Amygdala (tissue), 56 donors: Measurements from ENCODE around the gene NELL1.

Experiments
- DNase-seq, 56 donors: peaks; one replicate each; lab custom pipeline; 2025; lab: John Stamatoyannopoulos, UW

The NELL1 gene

GRCh38 chr11:21529187-21529586, 859.8 kb downstream of the NELL1 start:
- DNase-seq, result no peak

- DNase-seq, result no peak
These were observed 864.9 kb downstream of the NELL1 start for GRCh38 chr11:21534288-21534687.

- DNase-seq, result no peak
These were observed 868.6 kb downstream of the NELL1 start for GRCh38 chr11:21537980-21538379.

- DNase-seq, result no peak
These were observed 871.9 kb downstream of the NELL1 start for GRCh38 chr11:21541187-21541751.

- DNase-seq, result no peak
These were observed 874.5 kb downstream of the NELL1 start for GRCh38 chr11:21543901-21544300.

GRCh38 chr11:21545699-21546098, 876.3 kb downstream of the NELL1 start:
- no peak for DNase-seq

GRCh38 chr11:21546703-21547102, 877.3 kb downstream of the NELL1 start:
- DNase-seq, result no peak

- DNase-seq, result no peak
These were observed 883.5 kb downstream of the NELL1 start for GRCh38 chr11:21552911-21553310.

GRCh38 chr11:21553795-21554194, 884.4 kb downstream of the NELL1 start:
- no peak for DNase-seq

- no peak for DNase-seq
These were observed 884.9 kb downstream of the NELL1 start for GRCh38 chr11:21554284-21554683.

GRCh38 chr11:21556926-21557325, 887.5 kb downstream of the NELL1 start:
- no peak for DNase-seq

- no peak for DNase-seq
These were observed 891.1 kb downstream of the NELL1 start for GRCh38 chr11:21560466-21560975.

GRCh38 chr11:21561581-21561980, 892.2 kb downstream of the NELL1 start:
- no peak for DNase-seq

- no peak for DNase-seq
These were observed 894.7 kb downstream of the NELL1 start for GRCh38 chr11:21564095-21564494.

GRCh38 chr11:21564833-21565682, 895.7 kb downstream of the NELL1 start:
- no peak for DNase-seq

GRCh38 chr11:21566521-21567117, 897.2 kb downstream of the NELL1 start:
- DNase-seq, result no peak

GRCh38 chr11:21567645-21568290, 898.4 kb downstream of the NELL1 start:
- no peak for DNase-seq

- DNase-seq, result no peak
These were observed 902.8 kb downstream of the NELL1 start for GRCh38 chr11:21572210-21572609.

- DNase-seq, result peak in 9 of 56 donors; percentile 1 to 22 (median 5)
These were observed 913.4 kb downstream of the NELL1 start for GRCh38 chr11:21582791-21583190.

- no peak for DNase-seq
These were observed 919.4 kb downstream of the NELL1 start for GRCh38 chr11:21588754-21589153.

GRCh38 chr11:21602699-21603098, 933.3 kb downstream of the NELL1 start:
- no peak for DNase-seq
